Amniotic stem cell (primary cell): ENCODE measurements around the gene MED25.

ENCODE experiments used
- DNase-seq: peaks from one replicate; lab custom pipeline; 2025; lab: John Stamatoyannopoulos, UW

MED25 gene

GRCh38 chr19:49858088-49858985 is 40.2 kb downstream of the MED25 start:
- no peak for DNase-seq

- DNase-seq = no peak
Measured at GRCh38 chr19:49859682-49860335, 41.7 kb downstream of the MED25 start.

DNA sequence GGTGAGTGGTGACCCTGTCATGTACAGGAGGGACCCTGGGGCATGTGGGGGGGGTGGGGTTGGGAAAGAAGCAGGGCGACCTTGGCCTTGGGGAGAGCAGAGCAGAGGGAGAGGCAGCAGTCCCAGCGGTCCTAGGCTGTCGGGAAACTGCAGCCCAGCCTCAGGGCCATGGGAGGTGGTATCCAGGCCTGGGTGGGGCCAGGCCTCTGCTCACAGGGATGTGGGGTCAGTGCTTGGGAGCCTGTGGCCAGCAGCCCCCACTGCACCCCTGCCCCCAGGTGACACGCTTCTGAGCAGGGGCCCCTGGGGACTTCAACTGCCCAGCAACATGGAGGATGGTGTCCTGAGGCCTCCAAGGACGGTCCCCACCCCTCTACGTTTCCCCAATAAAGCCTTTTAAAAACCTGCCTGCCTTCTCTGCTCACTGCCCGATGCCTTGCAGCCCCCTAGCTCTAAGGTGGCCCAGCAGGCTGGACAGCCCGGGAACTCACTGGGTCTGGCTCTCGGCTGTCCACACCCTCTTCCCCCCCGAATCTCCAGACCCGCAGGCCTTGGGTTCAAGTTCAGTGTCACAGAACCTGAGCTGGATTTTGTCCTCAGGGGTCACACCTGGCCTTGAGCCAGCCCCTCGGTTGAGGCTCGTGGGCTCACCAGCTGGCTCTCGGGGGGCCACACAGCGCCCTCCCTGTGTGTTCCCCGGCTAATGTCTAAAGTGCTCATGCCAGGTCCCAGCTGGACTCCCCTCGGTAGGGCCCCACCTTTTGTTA is 42.4 kb downstream of the MED25 start:
- no peak for DNase-seq

GRCh38 chr19:49861107-49861506 is 43.0 kb downstream of the MED25 start:
- DNase-seq = no peak

GRCh38 chr19:49861541-49862378 is 43.7 kb downstream of the MED25 start:
- no peak for DNase-seq

DNA sequence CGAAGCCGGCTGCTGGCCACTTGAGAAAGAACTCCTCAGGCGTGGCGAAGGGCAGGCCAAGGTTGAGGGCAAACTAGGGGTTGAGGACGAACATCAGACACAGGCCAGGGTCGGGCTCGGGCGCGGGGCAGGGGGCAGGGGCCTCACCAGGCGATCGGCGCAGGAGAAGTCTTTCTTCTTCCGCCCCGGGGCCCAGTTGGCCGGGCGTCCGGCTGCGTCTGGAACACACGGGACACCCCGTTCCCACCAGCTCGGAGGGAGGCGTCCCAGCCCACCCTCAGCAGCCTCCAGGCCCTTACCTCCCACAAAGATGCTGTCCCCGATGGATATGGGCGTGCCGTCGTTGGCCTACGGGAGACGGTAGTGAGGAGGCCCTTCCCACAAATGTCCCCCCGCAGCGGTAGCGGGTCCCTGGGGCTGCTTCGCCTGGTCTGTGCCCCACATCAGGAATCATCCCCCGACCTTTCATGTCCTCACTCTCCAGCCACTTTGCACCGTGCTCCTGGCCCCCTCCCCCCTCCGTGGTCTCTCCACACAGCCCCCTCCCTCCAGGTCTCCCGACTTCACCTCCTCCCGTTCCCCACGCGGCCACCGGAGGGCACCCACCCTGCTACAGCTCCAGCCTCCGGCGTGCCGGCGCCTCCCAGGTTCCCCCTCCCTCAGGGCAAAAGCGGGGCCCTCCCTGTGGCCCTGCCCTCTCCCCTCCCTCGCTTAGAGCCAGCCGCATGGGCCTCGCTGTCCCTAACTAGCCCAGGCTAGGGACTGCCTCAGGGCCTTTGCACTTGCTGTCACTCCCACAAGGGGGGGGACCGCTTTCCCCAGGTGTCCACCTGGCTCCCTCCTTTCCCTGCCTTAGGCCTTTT is 44.5 kb downstream of the MED25 start:
- no peak for DNase-seq

DNA sequence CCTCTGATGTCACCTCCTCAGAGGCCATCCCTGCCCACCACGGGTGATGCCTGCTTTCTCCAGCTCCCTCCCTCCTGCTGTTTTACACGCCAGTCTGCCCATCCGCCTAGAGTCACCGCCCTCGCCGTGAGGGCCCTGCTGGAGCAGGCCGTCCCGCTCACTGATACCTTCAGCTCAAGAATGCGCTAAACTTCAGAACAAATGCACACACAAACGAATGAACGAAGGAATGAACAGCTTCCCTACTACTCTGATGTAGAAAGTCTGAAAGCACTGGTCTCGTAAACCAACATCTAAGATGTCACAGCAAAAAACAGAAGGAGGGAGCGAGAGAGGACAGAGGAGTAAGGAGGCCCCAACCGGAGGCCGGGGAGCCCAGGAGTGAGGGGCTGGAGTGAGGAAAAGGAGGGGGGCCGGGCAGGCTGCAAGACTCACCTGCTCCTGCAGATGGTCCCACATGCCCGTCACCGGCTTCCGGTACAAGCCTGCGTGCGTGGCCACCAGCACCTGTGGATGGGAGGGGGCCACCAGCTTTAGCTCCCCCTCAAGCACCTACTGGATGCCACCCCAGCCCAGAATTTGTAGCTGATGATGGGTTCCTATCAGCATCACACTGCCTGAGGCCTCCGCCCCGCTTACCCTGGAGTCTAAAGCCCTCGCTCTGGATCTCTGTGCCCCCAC is 45.3 kb downstream of the MED25 start:
- DNase-seq = no peak

DNA sequence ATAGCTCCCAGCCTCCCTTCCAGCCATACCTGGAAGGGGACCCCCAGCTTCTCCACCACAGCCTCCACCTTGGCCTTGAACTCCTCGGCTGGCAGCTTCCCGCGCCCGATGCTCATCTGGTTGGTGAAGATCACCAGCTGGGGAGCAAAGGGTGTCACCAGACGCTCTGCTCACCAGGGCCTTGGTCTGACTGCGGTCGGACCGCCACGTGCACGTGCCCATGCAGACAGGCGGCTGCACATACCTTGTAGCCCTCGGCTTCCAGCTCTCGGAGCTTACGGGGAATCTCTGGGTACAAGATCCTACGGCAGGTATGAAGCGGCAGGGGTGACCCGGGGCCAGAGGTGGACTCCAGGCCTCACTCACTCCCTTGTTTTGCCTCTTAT is 45.8 kb downstream of the MED25 start:
- DNase-seq = no peak

DNA sequence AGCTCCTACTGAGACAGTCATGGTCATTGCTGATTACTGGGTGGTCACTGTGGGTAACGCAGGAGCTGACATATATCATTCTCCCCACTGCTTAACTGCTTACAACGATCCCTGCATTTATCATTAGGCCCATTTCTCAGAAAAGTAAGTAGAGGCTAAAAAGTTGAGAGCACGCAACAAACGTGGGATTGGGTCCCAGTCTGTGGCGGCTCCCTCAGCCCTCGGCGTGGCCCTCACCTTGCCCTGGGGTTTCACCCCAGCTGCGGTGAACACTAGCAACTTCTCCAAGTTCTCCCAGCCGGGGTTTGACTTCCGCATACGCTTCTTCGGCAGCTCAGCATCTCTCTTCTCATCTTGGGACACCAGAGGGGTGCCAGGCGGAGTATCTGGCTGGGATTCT is 46.8 kb downstream of the MED25 start:
- DNase-seq = no peak

DNA sequence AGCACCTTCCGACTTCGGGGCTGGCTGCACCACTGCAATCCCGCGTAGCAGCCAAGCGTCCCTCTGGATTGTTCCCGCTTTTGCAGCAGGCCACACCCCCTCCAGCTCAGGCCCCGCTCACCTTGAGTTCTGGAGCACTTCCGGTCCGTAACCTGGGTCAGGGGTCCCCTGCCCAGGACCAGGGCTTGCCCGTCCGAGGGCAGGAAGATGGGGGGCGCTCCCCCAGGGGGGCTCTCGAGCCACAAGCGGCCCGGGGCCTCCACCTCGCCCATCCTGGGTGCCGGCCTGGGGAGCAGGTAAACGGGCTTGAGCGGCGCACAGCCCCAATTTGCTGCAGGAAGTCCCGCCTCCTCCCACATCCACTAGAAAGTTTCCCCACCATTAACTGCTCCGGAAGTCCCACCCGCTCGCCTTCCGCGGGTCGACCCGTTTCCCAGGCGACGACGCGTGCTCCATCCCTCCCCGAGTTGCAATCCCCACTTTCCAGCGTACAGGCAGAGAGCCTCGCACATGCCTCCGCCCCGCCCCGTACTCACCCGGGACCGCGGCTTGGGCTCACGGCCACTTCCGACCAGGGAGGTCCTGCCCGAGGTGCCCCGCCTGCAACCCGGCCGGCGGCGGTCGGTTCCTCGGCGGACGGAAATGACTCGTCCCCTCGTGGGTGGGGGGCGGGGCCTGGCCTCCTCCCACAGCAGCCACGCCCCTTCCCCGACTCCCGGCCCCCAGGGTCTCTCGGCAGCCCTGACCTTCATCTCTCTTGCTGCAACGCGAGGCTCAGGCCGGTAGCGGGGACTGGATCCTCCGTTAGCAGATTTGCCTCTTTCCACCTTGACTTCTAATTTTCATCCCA is 49.1 kb downstream of the MED25 start, which contains the start of gene PNKP:
TSS of gene PNKP (minus strand) at position 644 of the 850 bp plus-strand sequence. CDS start at position 272, 372 bp downstream.
- peak; percentile 88 for DNase-seq

GRCh38 chr19:49869009-49869483 is 51.0 kb downstream of the MED25 start:
- DNase-seq = no peak

DNA sequence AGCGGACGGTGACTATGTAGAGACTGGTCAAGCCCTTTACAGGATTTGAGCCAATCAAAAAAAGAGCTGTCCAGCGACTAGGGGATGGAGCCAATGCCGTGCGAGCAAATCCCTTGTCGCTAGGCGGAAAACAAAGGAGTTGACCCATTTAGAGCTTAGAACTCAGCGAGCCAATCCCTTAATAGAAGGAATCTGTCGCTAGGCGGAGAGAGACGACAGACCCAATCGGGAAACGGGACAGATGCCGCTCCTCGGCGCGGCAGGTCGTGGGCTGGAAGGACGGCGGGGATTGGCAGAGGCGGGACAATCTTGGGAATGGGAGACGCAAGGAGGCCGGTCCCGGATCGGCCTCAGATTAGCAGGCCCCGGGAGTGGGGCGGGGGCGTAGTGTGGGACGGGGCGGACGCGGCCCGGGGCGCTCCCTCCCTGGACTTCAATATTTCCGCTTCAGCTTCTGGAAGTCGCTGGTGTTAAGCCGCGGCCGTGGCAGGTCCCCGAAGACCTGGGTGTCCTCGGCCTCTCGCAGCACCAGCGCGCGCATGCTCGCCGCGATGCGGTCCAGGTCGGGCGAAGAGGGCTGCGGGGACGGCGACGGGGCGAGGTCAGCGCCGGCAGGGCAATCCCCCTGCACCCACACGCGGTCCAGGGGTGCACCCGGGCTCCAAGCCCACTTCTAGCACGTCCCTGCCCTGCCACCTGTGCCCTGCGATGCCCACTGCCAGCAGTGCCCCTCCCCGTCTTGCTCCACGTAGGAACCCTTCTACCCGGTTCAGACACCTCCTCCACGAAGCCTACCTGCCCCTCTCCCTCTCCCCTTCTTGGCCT is 51.6 kb downstream of the MED25 start:
- peak; percentile 99 for DNase-seq

DNA sequence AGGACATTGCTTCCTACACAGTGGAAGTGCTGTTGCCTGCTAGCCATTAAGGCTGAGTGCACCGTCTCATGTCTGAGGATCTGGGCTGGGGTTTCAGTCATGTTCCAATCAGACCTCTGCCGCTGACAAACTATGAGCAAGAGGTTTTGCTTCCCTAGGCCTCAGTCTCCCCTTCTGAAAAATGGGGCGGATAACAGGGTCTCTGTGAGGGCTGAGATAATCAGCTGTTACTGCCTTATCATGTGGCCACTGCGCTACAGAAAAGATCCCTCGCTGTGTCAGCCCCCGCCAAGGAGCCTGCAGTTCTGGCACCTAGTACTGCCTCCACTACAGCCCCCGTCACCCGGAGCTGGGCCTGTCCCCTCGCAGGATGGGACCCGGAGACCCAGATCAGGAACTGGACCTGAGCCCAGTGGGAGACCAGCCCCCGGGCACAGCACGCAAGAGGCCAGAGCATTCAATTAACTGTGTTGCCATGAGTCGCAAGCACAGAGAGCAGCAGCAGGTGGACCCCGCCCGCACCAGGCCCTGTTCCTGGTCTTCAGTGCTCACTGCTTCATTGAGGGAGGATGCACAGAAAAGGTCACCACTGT is 52.3 kb downstream of the MED25 start:
- DNase-seq = no peak

- no peak for DNase-seq
Measured at GRCh38 chr19:49871349-49871985, 53.4 kb downstream of the MED25 start.

- DNase-seq = no peak
Measured at GRCh38 chr19:49872245-49873128, 54.4 kb downstream of the MED25 start.

DNA sequence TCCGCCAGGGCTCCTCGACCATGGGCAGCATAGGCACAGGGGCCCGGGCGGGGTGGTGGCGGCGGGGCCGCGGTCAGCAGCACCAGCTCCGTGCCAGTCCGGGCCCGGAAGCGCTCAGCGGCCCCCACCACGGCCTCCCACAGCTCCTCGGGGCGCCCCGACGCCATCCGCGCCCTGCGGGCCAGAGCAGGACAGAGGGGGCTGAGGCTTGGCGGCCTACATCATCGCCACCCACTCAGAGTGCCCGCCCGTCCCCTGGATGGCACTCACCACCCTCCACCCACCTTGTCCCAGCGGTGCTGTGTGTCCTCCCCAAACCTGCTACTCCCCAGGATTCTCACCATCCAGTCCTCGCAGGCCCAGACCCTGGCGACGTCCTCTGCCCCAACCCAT is 55.0 kb downstream of the MED25 start:
- no peak for DNase-seq
